A673 (cell line): Measurements from ENCODE around the gene S100A10. TPM values are rescaled to one million over a fixed set of nuclear protein-coding genes. Genes with fewer than 3 reads are reported as not detected.

Experiments used
- BruUV-seq: library from RNA; stranded (reverse); fragments of 400-500 nt; replicated peaks from 2 replicates; lab custom pipeline; 2021; lab: Mats Ljungman, UMichigan
- CTCF ChIA-PET: fragments of 300-600 bp; sonication (Branson Sonifier 250); formaldehyde crosslinking; loops from one replicate; lab custom pipeline; 2022; ENCODE audit warnings: antibody characterized with exemption; lab: Charles Lee
- POLR2A ChIA-PET: fragments of 300-600 bp; sonication (Branson Sonifier 250); formaldehyde crosslinking; loops from one replicate; lab custom pipeline; 2022; ENCODE audit warnings: antibody characterized with exemption; ENCODE audit not compliant: low non-redundant PET; lab: Charles Lee
- DNase-seq: peaks from one replicate; pipeline ENCODE4 v3.0.0-alpha.2; 2015; ENCODE audit warnings: low spot score
- H3K27ac ChIP-seq: fragments of 200-600 bp; sonication (generic); 2 replicates; pipeline ENCODE4 v1.5.1; 2016; ENCODE audit warnings: mixed run types, low read depth, mild to moderate bottlenecking, mixed read lengths, antibody characterized with exemption, low read length; ENCODE audit not compliant: poor library complexity, severe bottlenecking
- H3K27me3 ChIP-seq: fragments of 200-600 bp; sonication (generic); replicated peaks from 2 replicates; pipeline ENCODE4 v1.6.1; 2017; ENCODE audit warnings: mixed run types, low read depth, mild to moderate bottlenecking, mixed read lengths, antibody characterized with exemption, low read length; ENCODE audit not compliant: insufficient read depth, poor library complexity
- H3K36me3 ChIP-seq: fragments of 200-600 bp; sonication (generic); 2 replicates; pipeline ENCODE4 v1.6.1; 2016; ENCODE audit warnings: mixed run types, mild to moderate bottlenecking, mixed read lengths, antibody characterized with exemption, low read length; ENCODE audit not compliant: insufficient read depth, poor library complexity, severe bottlenecking
- H3K4me1 ChIP-seq: fragments of 200-600 bp; sonication (generic); 2 replicates; pipeline ENCODE4 v1.6.1; 2017; ENCODE audit warnings: mixed run types, mild to moderate bottlenecking, mixed read lengths, antibody characterized with exemption, low read length; ENCODE audit not compliant: insufficient read depth, poor library complexity, severe bottlenecking
- H3K4me3 ChIP-seq: fragments of 200-600 bp; sonication (generic); 2 replicates; pipeline ENCODE4 v1.5.1; 2016; ENCODE audit warnings: low read depth, mixed run types, mild to moderate bottlenecking, mixed read lengths, low read length; ENCODE audit not compliant: poor library complexity, severe bottlenecking
- H3K9me3 ChIP-seq: fragments of 200-600 bp; sonication (generic); 2 replicates; pipeline ENCODE4 v1.6.1; 2016; ENCODE audit warnings: mixed run types, low read depth, mild to moderate bottlenecking, mixed read lengths, antibody characterized with exemption, low read length; ENCODE audit not compliant: poor library complexity, severe bottlenecking
- CTCF ChIP-seq: fragments of 300-800, 200-600 bp; sonication (generic); conservative IDR thresholded peaks from 2 replicates; pipeline ENCODE4 v1.5.1; 2017; ENCODE audit warnings: low read depth, mild to moderate bottlenecking, antibody characterized with exemption, low read length, moderate library complexity, mixed read lengths
- EZH2 ChIP-seq: fragments of 200-600 bp; sonication (generic); IDR thresholded peaks from 2 replicates; pipeline ENCODE4 v1.6.1; 2017; ENCODE audit warnings: borderline replicate concordance, low read depth, mild to moderate bottlenecking, mixed read lengths, antibody characterized with exemption, low read length; ENCODE audit not compliant: poor library complexity, severe bottlenecking
- intact Hi-C: fragments of 100-400 bp; cut with micrococcal nuclease; formaldehyde crosslinking; loops from one replicate; pipeline ENCODE4 v1.10.0; 2022; ENCODE audit not compliant: unreplicated experiment
- total RNA-seq: library from RNA; stranded (reverse); gene quantifications from 2 replicates; pipeline ENCODE4 v1.2.3, GENCODE V29; 2021

Gene S100A10
- total RNA-seq, 1 experiment from 2014 or later, result 42.4 TPM

DNA sequence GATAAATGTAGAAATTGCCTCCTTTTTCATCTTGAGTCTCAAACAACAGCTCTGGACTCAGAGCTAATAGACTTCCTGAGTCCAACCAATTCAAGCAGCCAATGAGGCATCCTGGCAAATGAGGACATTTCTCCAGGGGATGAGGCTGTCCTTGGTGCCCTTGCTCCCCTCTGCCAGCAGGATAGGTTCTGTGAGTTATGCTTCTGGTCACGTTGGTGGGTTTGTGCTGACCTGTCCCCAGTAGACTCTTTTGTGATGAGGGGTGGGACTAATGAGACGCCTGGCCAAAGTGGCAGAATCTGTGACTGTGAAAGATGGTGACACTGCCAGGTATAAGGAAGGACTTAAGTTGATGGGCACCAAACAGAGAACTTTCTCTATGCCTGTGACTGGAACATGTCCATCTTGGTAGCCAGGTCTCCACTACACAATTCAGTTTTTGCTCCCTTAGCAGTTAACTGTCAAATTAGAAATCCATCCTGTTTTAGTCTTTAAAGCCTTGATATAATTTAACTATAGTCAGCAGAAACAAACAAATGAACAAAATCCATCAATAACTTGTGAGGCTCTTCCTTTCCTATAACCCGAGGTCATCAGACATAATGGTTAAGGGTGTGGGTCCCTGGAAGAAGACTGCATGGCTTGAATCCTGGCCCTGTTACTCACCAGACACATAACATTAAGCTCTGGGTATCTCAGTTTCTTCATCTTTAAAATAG is 48.6 kb downstream of the S100A10 start:
- DNase-seq, result no peak
- ChIA-PET CTCF (interaction anchor here (0.8 kb wide), 1 partner anchor 57 kb away, joined by 4 read pairs; no protein-coding TSS in a partner anchor), POLR2A (no interaction called here)
- H3K27ac ChIP-seq, result no peak overlapping the region
- no peaks in the 10 kb centered on the region for H3K9me3 ChIP-seq
- TF ChIP-seq EZH2, result no peak
- TF ChIP-seq CTCF, result no peak
- intact Hi-C loops, result no loop called here
- H3K4me3 ChIP-seq, result no peak overlapping the region
- no peaks in the 10 kb centered on the region for H3K4me1 ChIP-seq
- no peaks in the 10 kb centered on the region for H3K36me3 ChIP-seq
- H3K27me3 ChIP-seq, result peaks cover 8% of the 10 kb centered on the region
- BruUV-seq, result no TSS peak

- no peak for TF ChIP-seq CTCF
- no peak for TF ChIP-seq EZH2
- ChIA-PET CTCF (no interaction called here), POLR2A (no interaction called here)
- DNase-seq, result no peak
- Histone ChIP-seq H3K4me1 (no peaks in the 10 kb centered on the region), H3K9me3 (no peaks in the 10 kb centered on the region), H3K27me3 (peaks cover 8% of the 10 kb centered on the region), H3K4me3 (no peak overlapping the region), H3K36me3 (no peaks in the 10 kb centered on the region), H3K27ac (no peak overlapping the region)
- BruUV-seq, result no TSS peak
- intact Hi-C loops, result no loop called here
Measured at GRCh38 chr1:151944126-151944856, 49.4 kb downstream of the S100A10 start.

GRCh38 chr1:151943591-151943990 is 50.1 kb downstream of the S100A10 start:
- ChIA-PET POLR2A (no interaction called here), CTCF (no interaction called here)
- Histone ChIP-seq H3K27me3 (peaks cover 8% of the 10 kb centered on the region), H3K27ac (no peak overlapping the region), H3K9me3 (no peaks in the 10 kb centered on the region), H3K36me3 (no peaks in the 10 kb centered on the region), H3K4me1 (no peaks in the 10 kb centered on the region), H3K4me3 (no peak overlapping the region)
- TF ChIP-seq EZH2 (no peak), CTCF (no peak)
- no TSS peak for BruUV-seq
- DNase-seq, result no peak
- intact Hi-C loops, result no loop called here
